DMS153 treated with DMSO at 0.1 percent for 48 hours (cell line): ENCODE data around the gene LHCGR.
"Not testable (repeated sequence)": the region's sequence is repeated elsewhere in the genome, so short reads cannot be mapped to it uniquely, and the experiment has no call there.

Experiments
- DNase-seq: peaks from one replicate; lab custom pipeline; 2025; ENCODE audit not compliant: unreplicated experiment; lab: John Stamatoyannopoulos, UW

LHCGR gene

GRCh38 chr2:48749291-48750127 is 6.0 kb downstream of the LHCGR start:
- DNase-seq: no peak

GRCh38 chr2:48747319-48747718 is 8.2 kb downstream of the LHCGR start:
- no peak for DNase-seq

DNA sequence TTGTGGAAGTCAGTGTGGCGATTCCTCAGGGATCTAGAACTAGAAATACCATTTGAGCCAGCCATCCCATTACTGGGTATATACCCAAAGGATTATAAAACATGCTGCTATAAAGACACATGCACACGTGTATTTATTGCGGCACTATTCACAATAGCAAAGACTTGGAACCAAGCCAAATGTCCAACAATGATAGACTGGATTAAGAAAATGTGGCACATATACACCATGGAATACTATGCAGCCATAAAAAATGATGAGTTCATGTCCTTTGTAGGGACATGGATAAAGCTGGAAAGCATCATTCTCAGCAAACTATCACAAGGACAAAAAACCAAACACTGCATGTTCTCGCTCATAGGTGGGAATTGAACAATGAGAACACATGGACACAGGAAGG is 16.3 kb downstream of the LHCGR start:
- not testable (repeated sequence) for DNase-seq

DNA sequence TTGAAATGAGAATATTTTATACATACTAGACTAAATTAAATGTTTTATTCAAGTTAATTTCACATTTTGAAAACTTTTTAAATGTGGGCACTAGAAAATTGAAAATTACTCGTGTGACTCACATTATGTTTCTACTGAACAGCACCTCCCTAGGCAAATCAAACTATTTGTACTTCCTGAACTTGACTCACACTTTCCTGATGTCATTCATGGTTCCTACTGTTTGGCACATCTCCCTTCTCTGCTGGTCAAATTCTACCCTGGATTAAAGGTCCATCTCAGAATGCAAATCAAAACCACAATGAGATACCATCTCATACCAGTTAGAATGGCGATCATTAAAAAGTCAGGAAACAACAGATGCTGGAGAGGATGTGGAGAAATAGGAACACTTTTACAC is 16.7 kb downstream of the LHCGR start:
- DNase-seq: no peak

DNA sequence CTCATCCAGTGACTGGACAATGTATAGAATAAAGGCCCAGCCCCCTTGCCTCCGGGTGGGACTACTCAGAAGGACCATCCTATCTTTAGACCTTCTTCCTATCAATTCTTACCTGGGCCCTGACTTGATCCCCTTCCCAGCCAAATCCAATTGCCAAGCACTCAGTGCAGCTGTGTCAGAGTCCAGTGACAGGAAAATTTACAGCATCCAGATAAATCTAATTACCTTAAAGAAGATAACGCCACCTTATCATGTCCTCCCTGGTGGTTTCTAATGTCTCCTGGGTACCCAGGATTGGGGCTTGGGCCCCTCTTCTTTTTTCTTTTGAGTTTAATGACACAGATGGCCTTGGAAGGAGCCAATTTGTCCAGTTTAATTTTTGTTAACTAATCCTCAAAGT is 19.3 kb downstream of the LHCGR start:
- DNase-seq: no peak

GRCh38 chr2:48734576-48735303 is 20.8 kb downstream of the LHCGR start:
- no peak for DNase-seq

DNA sequence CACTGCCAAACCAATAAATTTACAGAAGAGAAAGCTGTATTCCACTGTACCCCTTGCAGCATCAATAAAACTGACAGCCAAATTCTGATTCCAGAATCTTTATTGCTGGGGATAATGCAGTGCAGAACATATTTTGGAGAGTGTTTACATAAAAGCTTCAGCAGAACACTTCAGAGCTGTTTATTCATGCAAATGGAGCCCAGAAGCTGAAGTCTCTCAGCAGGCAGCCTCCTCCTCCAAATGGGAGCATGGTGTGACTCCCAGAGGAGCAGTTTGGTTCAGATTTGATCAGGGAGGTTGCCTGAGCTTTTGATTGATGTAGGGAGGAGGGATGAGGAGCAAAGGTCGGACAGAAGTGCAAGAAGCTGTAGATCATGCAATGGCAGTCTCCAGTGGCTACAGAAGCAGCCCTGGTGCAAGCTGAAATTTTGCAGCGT is 22.4 kb downstream of the LHCGR start:
- DNase-seq: peak; percentile 92

- DNase-seq: no peak
Observed at GRCh38 chr2:48728840-48729239, 26.7 kb downstream of the LHCGR start.

GRCh38 chr2:48728295-48728694 is 27.2 kb downstream of the LHCGR start:
- no peak for DNase-seq

- no peak for DNase-seq
Observed at GRCh38 chr2:48727560-48727959, 28.0 kb downstream of the LHCGR start.

- DNase-seq: no peak
Observed at GRCh38 chr2:48725696-48726494, 29.6 kb downstream of the LHCGR start.

DNA sequence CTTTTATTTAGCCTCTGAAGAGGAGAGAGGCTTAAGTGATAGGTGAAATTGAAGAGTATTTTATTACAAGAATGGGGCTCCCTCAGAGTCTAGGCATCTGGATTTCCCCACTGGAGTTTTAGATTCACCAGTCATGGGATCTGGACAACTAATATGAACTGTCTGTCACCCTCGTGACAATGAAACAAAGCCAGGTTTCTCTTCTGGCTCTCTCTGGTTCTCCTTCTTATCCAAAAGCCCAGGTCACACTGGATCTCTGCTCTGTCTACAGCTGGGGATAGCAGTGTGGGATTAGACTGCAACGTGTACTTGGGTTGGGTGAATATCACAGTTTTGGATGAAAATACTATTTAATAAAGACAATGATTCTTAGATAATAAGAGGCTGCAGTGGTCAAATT is 31.2 kb downstream of the LHCGR start:
- no peak for DNase-seq

- DNase-seq: no peak
Observed at GRCh38 chr2:48723129-48723528, 32.4 kb downstream of the LHCGR start.

GRCh38 chr2:48722391-48722790 is 33.1 kb downstream of the LHCGR start:
- no peak for DNase-seq

- DNase-seq: no peak
Observed at GRCh38 chr2:48721158-48721557, 34.4 kb downstream of the LHCGR start.

DNA sequence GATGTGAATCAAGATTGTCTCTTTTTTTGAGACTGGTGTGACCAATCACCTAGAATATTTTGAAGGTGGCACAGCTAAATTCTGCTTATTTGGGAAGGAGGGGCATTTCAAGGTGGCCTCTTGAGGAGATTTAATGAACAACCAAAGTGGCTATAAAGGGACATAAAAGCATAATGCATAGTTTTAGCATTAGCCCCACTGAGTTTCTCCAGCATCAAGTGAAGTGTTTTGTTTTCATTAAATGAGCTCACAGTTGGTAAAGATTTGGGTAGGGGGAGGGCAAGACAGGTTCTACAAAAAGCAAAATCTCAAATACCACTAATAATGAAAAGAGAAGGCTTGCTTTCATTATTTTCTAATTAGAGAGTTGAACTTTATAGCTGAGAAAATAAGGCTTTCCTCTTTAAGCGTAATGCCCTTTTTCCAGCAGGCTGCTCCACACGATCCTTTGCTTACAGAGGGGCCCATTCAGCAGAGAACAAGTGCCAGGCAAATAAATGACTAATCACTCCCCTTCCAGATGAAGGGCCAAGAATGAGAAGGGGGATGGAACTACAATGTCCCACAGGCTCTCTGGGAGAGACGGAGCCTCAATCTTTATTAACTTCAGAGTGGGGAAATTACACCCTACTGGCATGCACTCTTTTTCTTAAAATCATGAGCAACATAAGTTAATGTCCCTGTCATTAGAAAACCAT is 35.9 kb downstream of the LHCGR start:
- DNase-seq: peak; percentile 45

DNA sequence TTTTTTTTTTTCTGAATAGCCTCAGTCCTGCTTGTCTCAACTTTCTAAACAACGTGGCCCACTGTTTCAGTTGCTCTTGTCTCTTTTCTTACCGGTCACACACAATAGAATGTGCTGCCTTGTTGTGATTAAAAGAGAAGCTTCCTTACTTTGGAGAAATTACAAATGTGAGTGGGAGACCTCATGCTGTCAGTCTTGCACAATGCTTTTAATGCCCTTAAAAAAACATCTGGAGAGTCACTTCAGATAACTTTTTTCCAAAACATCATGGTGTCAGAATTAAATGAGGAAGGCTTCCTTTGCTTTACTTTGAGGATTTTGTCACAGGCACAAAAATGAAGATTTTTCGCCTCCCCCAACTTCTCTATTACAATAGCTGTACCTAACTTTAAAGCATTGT is 37.7 kb downstream of the LHCGR start:
- DNase-seq: no peak

DNA sequence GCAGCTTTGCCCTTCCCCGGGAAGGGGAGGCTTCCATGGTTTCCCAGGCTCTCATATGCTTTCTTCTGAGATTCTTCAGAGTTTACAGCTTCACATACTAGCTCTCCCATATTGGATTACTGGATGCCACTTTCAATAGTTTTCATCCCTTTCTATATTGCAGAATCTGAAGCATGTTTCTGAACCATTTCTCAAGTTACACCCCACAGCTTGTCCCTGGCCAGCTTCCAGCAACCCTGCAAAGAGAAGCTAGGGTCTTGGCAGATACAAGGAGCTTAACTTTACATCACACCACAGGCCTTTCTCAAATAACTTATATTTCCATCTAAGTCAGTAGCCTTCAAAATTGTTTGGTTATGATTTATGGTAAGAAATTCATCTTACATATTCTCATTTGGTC is 39.6 kb downstream of the LHCGR start:
- DNase-seq: no peak

GRCh38 chr2:48715042-48715899 is 40.3 kb downstream of the LHCGR start:
- DNase-seq: no peak

- DNase-seq: no peak
Observed at GRCh38 chr2:48714245-48714644, 41.3 kb downstream of the LHCGR start.
